ENCODE results near the gene DGUOK. TPM values are rescaled to one million over a fixed set of nuclear protein-coding genes. Genes with fewer than 3 reads are reported as not detected.

DGUOK gene
- total RNA-seq, 1 experiment from 2014 or later: 78.7 TPM

- no peak for DNase-seq
- CTCF ChIA-PET: no interaction called here
- Histone ChIP-seq H3K36me3 (ENCODE audit: low read depth) (peaks cover 6% of the 10 kb centered on the region; the same call in 1 of the 2 replicates), H3K27me3 (ENCODE audit: insufficient read depth, low read depth) (no peaks in the 10 kb centered on the region), H3K79me2 (ENCODE audit: low read depth) (no peaks in the 10 kb centered on the region), H3K27ac (no peak overlapping the region), H3K9me3 (ENCODE audit: insufficient read depth, low read depth) (no peaks in the 10 kb centered on the region), H3K4me1 (replicated peaks; ENCODE audit: insufficient read depth) (no peaks in the 10 kb centered on the region), H2AFZ (no peak overlapping the region), H3F3A (ENCODE audit: insufficient read depth, low read depth) (peaks cover 3% of the 10 kb centered on the region; the same call in 1 of the 2 replicates), H3K4me3 (no peak overlapping the region), H3K4me2 (no peak overlapping the region), H4K20me1 (ENCODE audit: insufficient read depth) (no peaks in the 10 kb centered on the region), H3K9me2 (ENCODE audit: insufficient read depth) (no peaks in the 10 kb centered on the region)
- BruUV-seq (replicated peaks): no TSS peak
- intact Hi-C loops (cut with micrococcal nuclease; ENCODE audit: unreplicated experiment): no loop called here
- TF ChIP-seq CTCF (conservative IDR thresholded peaks at IDR 0.05) (no peak), EZH2 (IDR thresholded peaks at IDR 0.05; ENCODE audit: low read depth) (no peak)
- POLR2A ChIA-PET (ENCODE audit: unreplicated experiment): no interaction called here
These were observed 37.5 kb downstream of the DGUOK start for GRCh38 chr2:73964223-73964622.

GRCh38 chr2:73965053-73965452 is 38.4 kb downstream of the DGUOK start:
- no TSS peak for BruUV-seq (replicated peaks)
- POLR2A ChIA-PET (ENCODE audit: unreplicated experiment): interaction anchor here (0.5 kb wide), 1 partner anchor 29 kb away, joined by 3 read pairs; no protein-coding TSS in a partner anchor

GRCh38 chr2:73968357-73968937 is 41.8 kb downstream of the DGUOK start:
- H3K79me2 ChIP-seq (ENCODE audit: low read depth): no peaks in the 10 kb centered on the region
- BruUV-seq (replicated peaks): no TSS peak

More at GRCh38 chr2:73965053-73965452, 38.4 kb downstream of the DGUOK start:
- Histone ChIP-seq H3K27ac (no peak overlapping the region), H3K36me3 (ENCODE audit: low read depth) (no peaks in the 10 kb centered on the region), H3K27me3 (ENCODE audit: insufficient read depth, low read depth) (no peaks in the 10 kb centered on the region), H2AFZ (no peak overlapping the region), H3K4me1 (replicated peaks; ENCODE audit: insufficient read depth) (no peaks in the 10 kb centered on the region), H3K4me2 (no peak overlapping the region), H4K20me1 (ENCODE audit: insufficient read depth) (no peaks in the 10 kb centered on the region), H3K9me3 (ENCODE audit: insufficient read depth, low read depth) (no peaks in the 10 kb centered on the region), H3F3A (ENCODE audit: insufficient read depth, low read depth) (no peaks in the 10 kb centered on the region), H3K4me3 (no peak overlapping the region), H3K79me2 (ENCODE audit: low read depth) (no peaks in the 10 kb centered on the region), H3K9me2 (ENCODE audit: insufficient read depth) (no peaks in the 10 kb centered on the region)
- TF ChIP-seq CTCF (conservative IDR thresholded peaks at IDR 0.05) (no peak), EZH2 (IDR thresholded peaks at IDR 0.05; ENCODE audit: low read depth) (no peak)
- intact Hi-C loops (cut with micrococcal nuclease; ENCODE audit: unreplicated experiment): no loop called here
- DNase-seq: no peak
- CTCF ChIA-PET: no interaction called here

More at GRCh38 chr2:73968357-73968937, 41.8 kb downstream of the DGUOK start:
- intact Hi-C loops (cut with micrococcal nuclease; ENCODE audit: unreplicated experiment): no loop called here
- Histone ChIP-seq H3K4me3 (no peak overlapping the region), H3K36me3 (ENCODE audit: low read depth) (no peaks in the 10 kb centered on the region), H2AFZ (no peak overlapping the region), H4K20me1 (ENCODE audit: insufficient read depth) (no peaks in the 10 kb centered on the region), H3K9me2 (ENCODE audit: insufficient read depth) (no peaks in the 10 kb centered on the region), H3F3A (ENCODE audit: insufficient read depth, low read depth) (no peaks in the 10 kb centered on the region), H3K27ac (no peak overlapping the region), H3K9me3 (ENCODE audit: insufficient read depth, low read depth) (no peaks in the 10 kb centered on the region), H3K4me2 (no peak overlapping the region), H3K27me3 (ENCODE audit: insufficient read depth, low read depth) (no peaks in the 10 kb centered on the region), H3K4me1 (replicated peaks; ENCODE audit: insufficient read depth) (no peaks in the 10 kb centered on the region)
- CTCF ChIA-PET: no interaction called here
- DNase-seq: no peak
- POLR2A ChIA-PET (ENCODE audit: unreplicated experiment): no interaction called here
- TF ChIP-seq CTCF (conservative IDR thresholded peaks at IDR 0.05): no peak
- no peak for TF ChIP-seq EZH2 (IDR thresholded peaks at IDR 0.05; ENCODE audit: low read depth)

All from PC-9 (cell line).